ENCODE measurements around the gene TRPM4.

The TRPM4 gene

DNA sequence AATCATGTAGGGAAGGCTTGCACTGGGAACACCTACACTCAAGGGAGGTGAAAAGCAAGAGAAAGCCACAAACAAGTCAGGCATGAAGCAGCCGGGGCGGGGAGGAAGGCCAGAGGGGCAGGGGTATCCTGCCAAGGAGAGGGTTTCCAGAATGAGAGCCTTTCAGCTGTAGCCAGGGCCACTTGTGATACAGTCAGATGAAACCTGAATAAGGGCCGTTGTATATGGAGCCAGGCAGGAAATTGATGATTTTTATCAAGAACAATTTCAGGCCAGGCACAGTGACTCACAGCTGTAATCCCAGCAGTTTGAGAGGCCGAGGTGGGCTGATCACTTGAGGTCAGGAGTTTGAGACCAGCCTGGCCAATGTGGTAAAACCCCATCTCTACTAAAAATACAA, 4.4 kb downstream of the TRPM4 start:
- Histone ChIP-seq H3K4me1 (peaks cover 4% of the 10 kb centered on the region), H3K9ac (no peak overlapping the region), H3K27me3 (ENCODE audit: control insufficient read depth, insufficient read depth, low read length) (no peaks in the 10 kb centered on the region), H2AFZ (no peak overlapping the region), H3K79me2 (no peaks in the 10 kb centered on the region), H3K9me3 (ENCODE audit: control insufficient read depth, low read length) (no peaks in the 10 kb centered on the region), H3K27ac (no peak overlapping the region), H3K36me3 (ENCODE audit: control insufficient read depth, insufficient read depth, low read length) (no peaks in the 10 kb centered on the region), H3K4me3 (ENCODE audit: low read depth, low read length) (no peak overlapping the region), H3K4me2 (ENCODE audit: low read length) (no peak overlapping the region)
- TF ChIP-seq, protein P1, sequence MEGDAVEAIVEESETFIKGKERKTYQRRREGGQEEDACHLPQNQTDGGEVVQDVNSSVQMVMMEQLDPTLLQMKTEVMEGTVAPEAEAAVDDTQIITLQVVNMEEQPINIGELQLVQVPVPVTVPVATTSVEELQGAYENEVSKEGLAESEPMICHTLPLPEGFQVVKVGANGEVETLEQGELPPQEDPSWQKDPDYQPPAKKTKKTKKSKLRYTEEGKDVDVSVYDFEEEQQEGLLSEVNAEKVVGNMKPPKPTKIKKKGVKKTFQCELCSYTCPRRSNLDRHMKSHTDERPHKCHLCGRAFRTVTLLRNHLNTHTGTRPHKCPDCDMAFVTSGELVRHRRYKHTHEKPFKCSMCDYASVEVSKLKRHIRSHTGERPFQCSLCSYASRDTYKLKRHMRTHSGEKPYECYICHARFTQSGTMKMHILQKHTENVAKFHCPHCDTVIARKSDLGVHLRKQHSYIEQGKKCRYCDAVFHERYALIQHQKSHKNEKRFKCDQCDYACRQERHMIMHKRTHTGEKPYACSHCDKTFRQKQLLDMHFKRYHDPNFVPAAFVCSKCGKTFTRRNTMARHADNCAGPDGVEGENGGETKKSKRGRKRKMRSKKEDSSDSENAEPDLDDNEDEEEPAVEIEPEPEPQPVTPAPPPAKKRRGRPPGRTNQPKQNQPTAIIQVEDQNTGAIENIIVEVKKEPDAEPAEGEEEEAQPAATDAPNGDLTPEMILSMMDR (IDR thresholded peaks at IDR 0.05) = no peak

DNA sequence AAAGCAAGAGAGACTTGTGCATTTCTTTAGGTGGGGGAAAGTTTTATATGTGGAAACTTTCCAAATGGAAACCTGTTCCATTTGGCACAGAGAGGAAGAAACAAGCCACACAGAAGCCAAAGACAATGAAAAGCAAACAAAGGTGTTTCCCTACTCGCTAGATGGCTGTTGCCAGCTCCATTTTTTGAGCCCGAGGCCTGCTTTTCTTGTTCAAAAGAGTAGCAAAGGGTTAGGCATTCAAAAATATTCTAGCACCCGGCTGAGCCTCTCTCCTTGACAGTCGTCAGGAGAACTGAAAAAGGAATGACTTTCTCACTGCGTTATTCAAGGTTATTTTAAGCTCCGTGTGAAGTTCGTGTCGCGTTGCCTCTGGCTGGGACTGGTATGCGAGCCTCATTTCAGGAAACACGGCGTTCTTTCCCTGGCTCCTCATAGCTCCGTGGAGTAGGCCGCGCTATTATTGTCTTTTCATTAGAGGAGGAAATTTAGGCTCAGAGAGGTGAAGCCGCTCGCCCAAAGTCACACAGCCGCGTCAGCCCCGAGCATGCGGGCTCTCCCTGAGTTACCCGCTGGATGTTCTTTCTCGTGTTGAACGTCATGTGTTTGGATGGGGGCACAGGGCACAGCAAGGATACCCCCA, 7.6 kb downstream of the TRPM4 start:
- no peak overlapping the region for H3K4me3 ChIP-seq (ENCODE audit: low read depth, low read length)
- TF ChIP-seq, protein P1 (IDR thresholded peaks at IDR 0.05) = no peak
- H3K4me2 ChIP-seq (ENCODE audit: low read length) = no peak overlapping the region
- H3K4me1 ChIP-seq = no peaks in the 10 kb centered on the region
- H3K9me3 ChIP-seq (ENCODE audit: control insufficient read depth, low read length) = no peaks in the 10 kb centered on the region
- H3K36me3 ChIP-seq (ENCODE audit: control insufficient read depth, insufficient read depth, low read length) = no peaks in the 10 kb centered on the region
- no peak overlapping the region for H3K27ac ChIP-seq
- no peaks in the 10 kb centered on the region for H3K79me2 ChIP-seq
- H3K27me3 ChIP-seq (ENCODE audit: control insufficient read depth, insufficient read depth, low read length) = no peaks in the 10 kb centered on the region
- H3K9ac ChIP-seq = no peak overlapping the region
- no peak overlapping the region for H2AFZ ChIP-seq

DNA sequence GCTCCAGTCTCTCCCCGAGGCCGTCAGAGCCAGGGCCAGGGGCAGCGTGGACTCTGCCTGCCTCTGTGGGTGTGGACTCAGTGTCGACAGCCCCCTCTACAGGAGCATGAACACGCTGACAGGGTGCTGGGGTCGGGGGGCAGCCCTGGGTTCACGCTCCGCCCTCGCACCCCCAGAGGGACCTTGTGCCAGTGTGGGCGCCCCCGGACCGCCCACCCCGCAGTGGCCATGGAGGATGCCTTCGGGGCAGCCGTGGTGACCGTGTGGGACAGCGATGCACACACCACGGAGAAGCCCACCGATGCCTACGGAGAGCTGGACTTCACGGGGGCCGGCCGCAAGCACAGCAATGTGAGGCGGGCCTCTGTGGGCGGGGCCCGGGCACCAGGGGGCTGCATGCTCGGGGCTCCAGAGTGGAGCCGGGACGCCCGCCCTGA, 8.3 kb downstream of the TRPM4 start:
- no peaks in the 10 kb centered on the region for H3K9me3 ChIP-seq (ENCODE audit: control insufficient read depth, low read length)
- no peaks in the 10 kb centered on the region for H3K4me1 ChIP-seq
- no peaks in the 10 kb centered on the region for H3K36me3 ChIP-seq (ENCODE audit: control insufficient read depth, insufficient read depth, low read length)
- H3K27ac ChIP-seq = no peak overlapping the region
- no peak overlapping the region for H3K4me2 ChIP-seq (ENCODE audit: low read length)
- H3K4me3 ChIP-seq (ENCODE audit: low read depth, low read length) = no peak overlapping the region
- no peak overlapping the region for H2AFZ ChIP-seq
- no peak overlapping the region for H3K9ac ChIP-seq
- H3K79me2 ChIP-seq = no peaks in the 10 kb centered on the region
- H3K27me3 ChIP-seq (ENCODE audit: control insufficient read depth, insufficient read depth, low read length) = no peaks in the 10 kb centered on the region
- TF ChIP-seq, protein P1 (IDR thresholded peaks at IDR 0.05) = no peak

DNA sequence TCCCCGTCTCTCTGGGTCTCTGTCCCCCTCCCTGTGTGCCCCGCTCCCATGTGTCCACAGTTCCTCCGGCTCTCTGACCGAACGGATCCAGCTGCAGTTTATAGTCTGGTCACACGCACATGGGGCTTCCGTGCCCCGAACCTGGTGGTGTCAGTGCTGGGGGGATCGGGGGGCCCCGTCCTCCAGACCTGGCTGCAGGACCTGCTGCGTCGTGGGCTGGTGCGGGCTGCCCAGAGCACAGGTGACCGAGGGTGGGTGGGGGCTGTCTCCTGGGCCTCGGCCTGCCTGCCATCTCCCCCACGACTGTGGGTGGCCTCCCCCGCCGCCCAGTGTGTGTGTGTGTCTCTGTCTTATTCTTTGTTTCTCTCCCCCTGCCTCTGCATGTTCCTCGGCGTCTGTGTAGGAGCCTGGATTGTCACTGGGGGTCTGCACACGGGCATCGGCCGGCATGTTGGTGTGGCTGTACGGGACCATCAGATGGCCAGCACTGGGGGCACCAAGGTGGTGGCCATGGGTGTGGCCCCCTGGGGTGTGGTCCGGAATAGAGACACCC, 10.3 kb downstream of the TRPM4 start:
- TF ChIP-seq, protein P1 (IDR thresholded peaks at IDR 0.05) = no peak
- no peaks in the 10 kb centered on the region for H3K4me1 ChIP-seq
- no peak overlapping the region for H2AFZ ChIP-seq
- no peak overlapping the region for H3K4me2 ChIP-seq (ENCODE audit: low read length)
- no peaks in the 10 kb centered on the region for H3K27me3 ChIP-seq (ENCODE audit: control insufficient read depth, insufficient read depth, low read length)
- no peaks in the 10 kb centered on the region for H3K36me3 ChIP-seq (ENCODE audit: control insufficient read depth, insufficient read depth, low read length)
- H3K27ac ChIP-seq = no peak overlapping the region
- H3K9ac ChIP-seq = no peak overlapping the region
- H3K9me3 ChIP-seq (ENCODE audit: control insufficient read depth, low read length) = no peaks in the 10 kb centered on the region
- H3K79me2 ChIP-seq = no peaks in the 10 kb centered on the region
- H3K4me3 ChIP-seq (ENCODE audit: low read depth, low read length) = no peak overlapping the region

DNA sequence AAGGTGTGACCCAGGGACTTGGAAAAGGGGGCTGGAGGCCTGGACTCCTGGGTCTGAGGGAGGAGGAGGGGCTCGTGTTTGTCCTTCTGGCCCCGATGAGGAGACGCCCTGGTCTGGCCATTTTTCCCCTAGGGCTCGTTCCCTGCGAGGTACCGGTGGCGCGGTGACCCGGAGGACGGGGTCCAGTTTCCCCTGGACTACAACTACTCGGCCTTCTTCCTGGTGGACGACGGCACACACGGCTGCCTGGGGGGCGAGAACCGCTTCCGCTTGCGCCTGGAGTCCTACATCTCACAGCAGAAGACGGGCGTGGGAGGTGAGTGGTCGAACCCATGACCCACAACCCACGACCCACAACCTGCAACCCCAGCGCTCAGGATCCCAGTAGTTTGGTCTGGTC, 10.8 kb downstream of the TRPM4 start:
- H3K27ac ChIP-seq = no peak overlapping the region
- no peaks in the 10 kb centered on the region for H3K4me1 ChIP-seq
- no peak overlapping the region for H3K9ac ChIP-seq
- H2AFZ ChIP-seq = no peak overlapping the region
- no peak overlapping the region for H3K4me2 ChIP-seq (ENCODE audit: low read length)
- H3K27me3 ChIP-seq (ENCODE audit: control insufficient read depth, insufficient read depth, low read length) = no peaks in the 10 kb centered on the region
- H3K36me3 ChIP-seq (ENCODE audit: control insufficient read depth, insufficient read depth, low read length) = no peaks in the 10 kb centered on the region
- no peaks in the 10 kb centered on the region for H3K9me3 ChIP-seq (ENCODE audit: control insufficient read depth, low read length)
- no peaks in the 10 kb centered on the region for H3K79me2 ChIP-seq
- TF ChIP-seq, protein P1 (IDR thresholded peaks at IDR 0.05) = no peak
- H3K4me3 ChIP-seq (ENCODE audit: low read depth, low read length) = no peak overlapping the region
